HL-60 (cell line): ENCODE data around the gene RPA1.

Experiments used
- DNase-seq, 2 experiments: peaks; one replicate each; pipeline ENCODE4 v3.0.0-alpha.2; 2010 to 2020; ENCODE audit warnings: low read depth in 1 of 2, low spot score in 1 of 2
- H3K27ac ChIP-seq: fragments of 250-450 bp; sonication (Bioruptor Pico); replicated peaks from 2 replicates; pipeline ENCODE4 v1.5.1; 2020; ENCODE audit warnings: mild to moderate bottlenecking, moderate library complexity
- H3K27me3 ChIP-seq: fragments of 250-450 bp; sonication (Bioruptor Pico); 2 replicates; pipeline ENCODE4 v1.5.1; 2021; ENCODE audit warnings: mild to moderate bottlenecking, moderate library complexity; ENCODE audit not compliant: insufficient read depth, poor library complexity, severe bottlenecking
- H3K4me3 ChIP-seq: replicated peaks from 2 replicates; pipeline ENCODE4 v1.5.1; 2011; ENCODE audit warnings: mild to moderate bottlenecking, control low read depth, low read length; ENCODE audit not compliant: insufficient read depth
- CTCF ChIP-seq: IDR thresholded peaks from one replicate; pipeline ENCODE4 v1.5.1; 2011; ENCODE audit warnings: low read length, control low read depth, inconsistent platforms; ENCODE audit not compliant: insufficient read depth
- GABPA ChIP-seq: IDR thresholded peaks from 2 replicates; pipeline ENCODE4 v1.6.1; 2012; ENCODE audit warnings: low read depth
- POLR2AphosphoS5 ChIP-seq: IDR thresholded peaks from 2 replicates; pipeline ENCODE4 v1.6.1; 2012; ENCODE audit warnings: low read depth
- SPI1 ChIP-seq: IDR thresholded peaks from 2 replicates; pipeline ENCODE4 v1.6.1; 2012; ENCODE audit warnings: low read depth, mild to moderate bottlenecking, borderline replicate concordance
- TF ChIP-seq, protein P1 (sequence below): IDR thresholded peaks from 2 replicates; pipeline ENCODE4 v1.6.1; 2012; ENCODE audit warnings: low read depth; ENCODE audit not compliant: insufficient replicate concordance

RPA1 gene

DNA sequence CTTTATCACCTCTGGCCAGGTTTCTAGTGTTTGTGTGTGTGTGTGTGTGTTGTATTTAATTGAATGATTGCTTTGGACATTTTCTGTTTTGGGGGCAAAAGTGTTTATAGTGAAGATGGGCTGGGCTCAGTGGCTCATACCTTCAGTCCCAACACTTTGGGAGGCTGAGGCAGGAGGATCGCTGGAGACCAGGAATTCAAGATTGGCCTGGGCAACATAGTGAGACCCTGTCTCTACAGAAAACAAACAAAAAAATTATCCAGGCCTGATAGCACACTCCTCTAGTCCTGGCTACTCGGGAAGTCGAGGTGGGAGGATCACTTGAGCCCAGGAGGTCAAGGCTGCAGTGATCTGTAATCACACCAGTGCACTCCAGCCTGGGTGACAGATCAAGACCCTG lies 37.5 kb downstream of the RPA1 start:
- Histone ChIP-seq H3K27me3 (no peaks in the 10 kb centered on the region), H3K4me3 (no peak overlapping the region), H3K27ac (no peak overlapping the region)
- no peak for DNase-seq
- TF ChIP-seq SPI1 (no peak), GABPA (no peak), POLR2AphosphoS5 (no peak), CTCF (no peak)
- TF ChIP-seq, protein P1, sequence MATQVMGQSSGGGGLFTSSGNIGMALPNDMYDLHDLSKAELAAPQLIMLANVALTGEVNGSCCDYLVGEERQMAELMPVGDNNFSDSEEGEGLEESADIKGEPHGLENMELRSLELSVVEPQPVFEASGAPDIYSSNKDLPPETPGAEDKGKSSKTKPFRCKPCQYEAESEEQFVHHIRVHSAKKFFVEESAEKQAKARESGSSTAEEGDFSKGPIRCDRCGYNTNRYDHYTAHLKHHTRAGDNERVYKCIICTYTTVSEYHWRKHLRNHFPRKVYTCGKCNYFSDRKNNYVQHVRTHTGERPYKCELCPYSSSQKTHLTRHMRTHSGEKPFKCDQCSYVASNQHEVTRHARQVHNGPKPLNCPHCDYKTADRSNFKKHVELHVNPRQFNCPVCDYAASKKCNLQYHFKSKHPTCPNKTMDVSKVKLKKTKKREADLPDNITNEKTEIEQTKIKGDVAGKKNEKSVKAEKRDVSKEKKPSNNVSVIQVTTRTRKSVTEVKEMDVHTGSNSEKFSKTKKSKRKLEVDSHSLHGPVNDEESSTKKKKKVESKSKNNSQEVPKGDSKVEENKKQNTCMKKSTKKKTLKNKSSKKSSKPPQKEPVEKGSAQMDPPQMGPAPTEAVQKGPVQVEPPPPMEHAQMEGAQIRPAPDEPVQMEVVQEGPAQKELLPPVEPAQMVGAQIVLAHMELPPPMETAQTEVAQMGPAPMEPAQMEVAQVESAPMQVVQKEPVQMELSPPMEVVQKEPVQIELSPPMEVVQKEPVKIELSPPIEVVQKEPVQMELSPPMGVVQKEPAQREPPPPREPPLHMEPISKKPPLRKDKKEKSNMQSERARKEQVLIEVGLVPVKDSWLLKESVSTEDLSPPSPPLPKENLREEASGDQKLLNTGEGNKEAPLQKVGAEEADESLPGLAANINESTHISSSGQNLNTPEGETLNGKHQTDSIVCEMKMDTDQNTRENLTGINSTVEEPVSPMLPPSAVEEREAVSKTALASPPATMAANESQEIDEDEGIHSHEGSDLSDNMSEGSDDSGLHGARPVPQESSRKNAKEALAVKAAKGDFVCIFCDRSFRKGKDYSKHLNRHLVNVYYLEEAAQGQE = no peak

DNA sequence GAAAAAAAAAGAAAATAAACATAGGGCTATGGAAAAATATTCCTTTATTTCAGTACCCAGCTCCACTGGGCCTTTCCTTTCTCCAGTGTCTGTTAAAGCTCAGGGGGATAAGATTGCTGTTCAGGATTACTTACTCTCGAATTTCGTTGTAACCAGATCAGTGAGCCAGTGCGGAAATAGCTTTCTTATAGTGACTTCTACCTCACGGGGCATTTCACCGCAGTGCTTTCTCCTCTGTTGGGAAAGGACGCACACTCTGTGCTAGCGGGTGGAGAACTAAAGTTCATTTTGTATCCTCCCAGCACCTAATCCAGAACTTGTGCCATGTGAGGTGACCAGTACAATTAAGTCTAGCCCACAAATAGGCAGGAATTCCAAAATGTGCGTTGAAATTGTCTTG lies 38.3 kb downstream of the RPA1 start:
- Histone ChIP-seq H3K27me3 (no peaks in the 10 kb centered on the region), H3K27ac (no peak overlapping the region), H3K4me3 (no peak overlapping the region)
- TF ChIP-seq, protein P1 = no peak
- no peak for TF ChIP-seq CTCF
- no peak for TF ChIP-seq POLR2AphosphoS5
- TF ChIP-seq GABPA = no peak
- TF ChIP-seq SPI1 = no peak
- DNase-seq = no peak

GRCh38 chr17:1870592-1870991 lies 40.8 kb downstream of the RPA1 start:
- no peak overlapping the region for H3K4me3 ChIP-seq

More at GRCh38 chr17:1870592-1870991, 40.8 kb downstream of the RPA1 start:
- no peak for DNase-seq
- Histone ChIP-seq H3K27ac (no peak overlapping the region), H3K27me3 (no peaks in the 10 kb centered on the region)
- TF ChIP-seq POLR2AphosphoS5 = no peak
- TF ChIP-seq, protein P1 = no peak
- no peak for TF ChIP-seq GABPA
